ENCODE measurements around the gene NME9. TPM values are rescaled to one million over a fixed set of nuclear protein-coding genes. Genes with fewer than 3 reads are reported as not detected.

Gene NME9, protein sequence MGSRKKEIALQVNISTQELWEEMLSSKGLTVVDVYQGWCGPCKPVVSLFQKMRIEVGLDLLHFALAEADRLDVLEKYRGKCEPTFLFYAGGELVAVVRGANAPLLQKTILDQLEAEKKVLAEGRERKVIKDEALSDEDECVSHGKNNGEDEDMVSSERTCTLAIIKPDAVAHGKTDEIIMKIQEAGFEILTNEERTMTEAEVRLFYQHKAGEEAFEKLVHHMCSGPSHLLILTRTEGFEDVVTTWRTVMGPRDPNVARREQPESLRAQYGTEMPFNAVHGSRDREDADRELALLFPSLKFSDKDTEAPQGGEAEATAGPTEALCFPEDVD
- total RNA-seq (2021) = not detected in 2 replicates
- long read RNA-seq, partial matches to known transcripts = 0 of 2 reads
- long read RNA-seq, other reads (novel, unspliced or antisense) = 2 of 2 reads

DNA sequence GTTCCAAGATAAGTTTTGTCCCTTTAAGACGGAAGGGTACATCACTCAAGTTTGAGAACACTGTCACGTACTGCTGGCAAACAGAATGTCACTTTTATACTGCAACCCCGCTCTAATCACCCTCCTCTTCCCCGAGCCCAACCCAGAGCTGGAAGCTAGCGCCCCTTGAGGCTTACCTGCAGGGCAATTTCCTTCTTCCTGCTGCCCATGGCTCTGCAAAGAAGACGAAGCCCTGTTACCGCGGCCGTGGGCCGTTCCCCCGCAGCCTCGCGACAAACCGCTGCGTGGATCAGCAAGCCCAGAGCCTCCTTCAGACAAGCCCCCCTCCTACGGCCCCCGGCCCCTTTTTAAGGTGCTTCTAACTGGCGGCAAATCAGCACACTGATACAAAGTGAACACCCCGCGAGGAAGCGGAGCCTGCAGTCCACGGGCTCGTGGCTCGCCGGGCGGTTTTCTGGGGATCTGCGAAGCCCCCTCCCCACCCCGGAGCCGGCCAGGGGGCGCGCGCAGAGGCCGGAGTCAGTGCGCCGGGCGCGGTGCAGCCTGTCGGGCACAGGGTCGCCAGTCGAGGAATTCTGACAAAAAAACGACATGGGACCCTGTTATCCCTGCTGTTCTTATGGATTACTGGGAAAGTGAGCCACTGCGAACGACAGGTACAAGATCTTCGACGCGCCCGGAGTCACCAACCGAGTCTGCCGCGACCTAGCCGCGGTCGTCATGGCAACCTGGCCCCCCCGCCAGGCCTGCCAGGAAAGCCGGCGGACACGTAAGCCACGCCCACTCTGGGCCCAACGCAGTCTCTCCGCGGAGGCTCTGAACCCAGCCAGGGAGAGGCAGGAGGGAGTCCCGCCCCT, at the start of gene NME9:
Gene NME9, minus strand, starts transcription at position 725 of the 857 bp plus-strand sequence. Its CDS starts 516 bp downstream, at position 209.
- H3K4me1 Mint-ChIP-seq = peaks cover 17 to 23% of the 10 kb centered on the region in 2 experiments
- H4K91ac ChIP-seq (ENCODE audit: insufficient read length, low read depth, low read length) = no peak within 1 kb of the TSS
- H3K27me3 ChIP-seq (ENCODE audit: insufficient read depth, low read length) = no peaks in the 10 kb centered on the region
- no peaks in the 10 kb centered on the region for H4K20me1 ChIP-seq (ENCODE audit: control insufficient read depth, insufficient read depth, insufficient read length)
- H2BK20ac ChIP-seq (ENCODE audit: low read depth, low read length, poor library complexity, severe bottlenecking) = no peak within 1 kb of the TSS
- H3K4me3 Mint-ChIP-seq = peak within 1 kb of the TSS; percentile 82 to 91
- H3K18ac ChIP-seq (ENCODE audit: insufficient read length, low read depth, low read length) = no peak within 1 kb of the TSS
- DNase-seq = peak; percentile 98
- H2BK15ac ChIP-seq (ENCODE audit: low read depth, low read length) = no peak within 1 kb of the TSS
- H3K27ac Mint-ChIP-seq = no peak within 1 kb of the TSS; a peak in 1 of 7 replicates
- no peak within 1 kb of the TSS for H4K8ac ChIP-seq (replicated peaks; ENCODE audit: insufficient read length, low read depth, low read length)
- H2AK5ac ChIP-seq (ENCODE audit: insufficient read length, low read length) = no peak within 1 kb of the TSS
- peak within 1 kb of the TSS; percentile 55 for H3K4me2 ChIP-seq (ENCODE audit: insufficient read depth, insufficient read length, low read length)
- H3K36me3 Mint-ChIP-seq (ENCODE audit: insufficient read depth in 1 of 3, low read depth in 3 of 3) = no peaks in the 10 kb centered on the region
- no peaks in the 10 kb centered on the region for H3K9me3 ChIP-seq (ENCODE audit: control insufficient read depth, low read depth, low read length)
- no peaks in the 10 kb centered on the region for H3K9me3 Mint-ChIP-seq
- H3K4me1 ChIP-seq (ENCODE audit: insufficient read depth, low read length) = peaks cover 4% of the 10 kb centered on the region
- H2AFZ ChIP-seq (ENCODE audit: low read length) = no peak within 1 kb of the TSS
- H3K23me2 ChIP-seq (ENCODE audit: insufficient read length, low read depth, low read length, poor library complexity, severe bottlenecking) = peaks cover 7% of the 10 kb centered on the region
- H3K27me3 Mint-ChIP-seq (ENCODE audit: low read depth) = peaks cover 8% of the 10 kb centered on the region
- no peak within 1 kb of the TSS for H3K14ac ChIP-seq (ENCODE audit: insufficient read depth, low read length)
- H4K5ac ChIP-seq (ENCODE audit: insufficient read length, low read depth, low read length) = no peak within 1 kb of the TSS
- no peak within 1 kb of the TSS for H3T11ph ChIP-seq (ENCODE audit: low read length)
- no peak within 1 kb of the TSS for H2BK12ac ChIP-seq (ENCODE audit: insufficient read length, low read depth, low read length)
- H3K79me1 ChIP-seq (ENCODE audit: insufficient read depth, low read depth, low read length, poor library complexity, severe bottlenecking) = no peaks in the 10 kb centered on the region
- TF ChIP-seq, protein P1, sequence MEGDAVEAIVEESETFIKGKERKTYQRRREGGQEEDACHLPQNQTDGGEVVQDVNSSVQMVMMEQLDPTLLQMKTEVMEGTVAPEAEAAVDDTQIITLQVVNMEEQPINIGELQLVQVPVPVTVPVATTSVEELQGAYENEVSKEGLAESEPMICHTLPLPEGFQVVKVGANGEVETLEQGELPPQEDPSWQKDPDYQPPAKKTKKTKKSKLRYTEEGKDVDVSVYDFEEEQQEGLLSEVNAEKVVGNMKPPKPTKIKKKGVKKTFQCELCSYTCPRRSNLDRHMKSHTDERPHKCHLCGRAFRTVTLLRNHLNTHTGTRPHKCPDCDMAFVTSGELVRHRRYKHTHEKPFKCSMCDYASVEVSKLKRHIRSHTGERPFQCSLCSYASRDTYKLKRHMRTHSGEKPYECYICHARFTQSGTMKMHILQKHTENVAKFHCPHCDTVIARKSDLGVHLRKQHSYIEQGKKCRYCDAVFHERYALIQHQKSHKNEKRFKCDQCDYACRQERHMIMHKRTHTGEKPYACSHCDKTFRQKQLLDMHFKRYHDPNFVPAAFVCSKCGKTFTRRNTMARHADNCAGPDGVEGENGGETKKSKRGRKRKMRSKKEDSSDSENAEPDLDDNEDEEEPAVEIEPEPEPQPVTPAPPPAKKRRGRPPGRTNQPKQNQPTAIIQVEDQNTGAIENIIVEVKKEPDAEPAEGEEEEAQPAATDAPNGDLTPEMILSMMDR (conservative IDR thresholded peaks at IDR 0.05) = peak; percentile 72
- no peak within 1 kb of the TSS for H3K56ac ChIP-seq (ENCODE audit: insufficient read length, low read depth, low read length)
- H3K23ac ChIP-seq (ENCODE audit: insufficient read length, low read depth, low read length) = no peak within 1 kb of the TSS
- no peak within 1 kb of the TSS for H3K27ac ChIP-seq (ENCODE audit: insufficient read length, low read depth, low read length)
- H2BK120ac ChIP-seq (ENCODE audit: low read depth, low read length, poor library complexity, severe bottlenecking) = no peak within 1 kb of the TSS
- H3K4ac ChIP-seq (ENCODE audit: low read depth, low read length) = no peak within 1 kb of the TSS
- no peak within 1 kb of the TSS for H3K9ac ChIP-seq (ENCODE audit: extremely low read depth, insufficient read length, low read length)
- no CpG with 5 or more reads among the region's 62 CpGs for WGBS (ENCODE audit: extremely low coverage, insufficient read length, low lambda C conversion rate)
- no peaks in the 10 kb centered on the region for H3K79me2 ChIP-seq (ENCODE audit: insufficient read depth, low read length)
- H2BK5ac ChIP-seq (ENCODE audit: insufficient read length, low read length) = no peak within 1 kb of the TSS
